Heart left ventricle (tissue), 16 donors: ENCODE measurements around the gene GPRIN2. TPM values are rescaled to one million over a fixed set of nuclear protein-coding genes. Genes with fewer than 3 reads are reported as not detected.

Experiments
- ATAC-seq, 4 donors: fragments of 200-7000 bp; cut with Tn5 transposase; one replicate each; pipeline ENCODE4 v1.9.1; 2020 to 2022; ENCODE audit warnings: moderate library complexity in 4 of 4, mild to moderate bottlenecking in 3 of 4, moderate number of reproducible peaks in 1 of 4
- DNase-seq, 5 donors: peaks; one replicate each; pipeline ENCODE4 v3.0.0-alpha.2; 2020
- H3K27ac ChIP-seq, 12 donors: fragments of 200-600 bp; sonication (generic) in 4 of 12; one replicate each; pipeline versions ENCODE4 v1.5.0 to v1.8.0; 2016 to 2022; ENCODE audit warnings: mild to moderate bottlenecking in 2 of 12
- H3K27me3 ChIP-seq, 9 donors: fragments of 200-600 bp; sonication (generic) in 2 of 9; one replicate each; pipeline versions ENCODE4 v1.5.1 to v1.8.0; 2016 to 2022; ENCODE audit warnings: mild to moderate bottlenecking in 3 of 9
- H3K36me3 ChIP-seq, 9 donors: fragments of 200-600 bp; sonication (generic) in 2 of 9; one replicate each; pipeline versions ENCODE4 v1.5.0 to v1.8.0; 2018 to 2022; ENCODE audit warnings: mild to moderate bottlenecking in 2 of 9
- H3K4me1 ChIP-seq, 12 donors: fragments of 200-600 bp; sonication (generic) in 4 of 12; one replicate each; pipeline versions ENCODE4 v1.5.0 to v1.8.0; 2016 to 2022; ENCODE audit warnings: mild to moderate bottlenecking in 3 of 12
- H3K4me3 ChIP-seq, 12 donors: fragments of 200-600 bp; sonication (generic) in 4 of 12; one replicate each; pipeline versions ENCODE4 v1.5.0 to v1.8.0; 2017 to 2022; ENCODE audit warnings: mild to moderate bottlenecking in 9 of 12, moderate library complexity in 4 of 12
- H3K9me3 ChIP-seq, 12 donors: fragments of 200-600 bp; sonication (generic) in 4 of 12; one replicate each; pipeline versions ENCODE4 v1.5.0 to v1.8.0; 2016 to 2022; ENCODE audit warnings: mild to moderate bottlenecking in 1 of 12
- CTCF ChIP-seq, 12 donors: fragments of 200-600 bp; sonication (generic) in 4 of 12; IDR thresholded peaks; one replicate each; pipeline versions ENCODE4 v1.5.0 to v1.8.0; 2018 to 2022; ENCODE audit warnings: antibody characterized with exemption in 12 of 12, mild to moderate bottlenecking in 5 of 12
- POLR2A ChIP-seq, 2 donors: fragments of 450-650 bp; IDR thresholded peaks; one replicate each; pipeline ENCODE4 v1.6.1; 2017; ENCODE audit warnings: antibody characterized with exemption in 2 of 2, mild to moderate bottlenecking in 2 of 2, moderate library complexity in 2 of 2
- WGBS, 4 donors: extraction: QIAGEN DNeasy Blood & Tissue Kit in 2 of 4; methylation state at CpG; one replicate each; pipeline versions ENCODE4 v1.1.5 to v1.1.7; 2013 to 2018; 5-methylcytosine and 5-hydroxymethylcytosine counted together
- intact Hi-C, 10 donors: fragments of 100-400 bp; cut with DNase I; formaldehyde crosslinking; loops; one replicate each; pipeline versions ENCODE4 v1.11.1 to v1.14.2; 2022
- polyA plus RNA-seq, 2 donors: library from polyadenylated mRNA; stranded (reverse); fragments of 200-250 nt; gene quantifications; one replicate each; pipeline ENCODE4 v1.2.3, GENCODE V29; 2013
- total RNA-seq, 9 donors: library from RNA; depleted of rRNA in 2 of 9; stranded (reverse); fragments of >200 nt in 2 of 9; fragmentation: NEBNext Ultra II Directional in 3 of 9; extraction: Animal tissue kit (Norgen Biotek cat#: 25700) in 3 of 9; gene quantifications; one replicate each; pipeline versions ENCODE4 v1.1.0 to v1.2.4, GENCODE V29; 2016 to 2023
- donor health status: ischemic (EF 13 %, LVEDD 7.1; RV severe dilation, severe dysfunction).
- donor health status: healthy with polysubstance abuse.
- donor health status: DM: no; HTN: yes; CAD: no.
- donor health status: DM: no; HTN: no; CAD: no.
- donor health status: ischemic (EF 25% LVEDD 6.9; RV normal size, moderate dysfunction).
- donor health status: ischemic (EF 25% LVEDD 5.7; RV mildly dilated, moderate dysfunction).
- donor health status: healthy.
- donor health status: DM: yes; HTN: yes; CAD: no.
- donor health status: ischemic (EF 35%, LVEDD 5.7; RV mildly dilated, moderate dysfunction).
- donor health status: nonischemic (EF 11% LVEDD 7.7; RV severe dilation, severe dysfunction).
- donor health status: DM: yes; HTN: yes; CAD: no.
- donor health status: PGD.
- donor health status: ischemic (EF 29% LVEDD 5.4; RV normal size, mild dysfunction).
- donor health status: nonischemic (EF 23%, LVEDD 6.1; RV moderate dilation, normal function).

Gene GPRIN2
- total and polyA plus RNA-seq, 11 donors: 0.50 TPM; not detected in 10

- TF ChIP-seq CTCF (IDR thresholded peaks at IDR 0.05): no peak
- TF ChIP-seq POLR2A (IDR thresholded peaks at IDR 0.05): no peak
- 70 to 76% (median 75%) methylated on average over 11 of the region's 11 CpGs for WGBS, 4 donors
- no peak overlapping the region for H3K27ac ChIP-seq
Measured at GRCh38 chr10:46547541-46548497, 8.6 kb downstream of the GPRIN2 start.

GRCh38 chr10:46546591-46547540 is 9.6 kb downstream of the GPRIN2 start:
- peaks cover 0 to 58% (median 8%) of the 10 kb centered on the region in 9 donors for H3K27me3 ChIP-seq
- TF ChIP-seq CTCF (IDR thresholded peaks at IDR 0.05) (no peak), POLR2A (IDR thresholded peaks at IDR 0.05) (no peak)
- no peak overlapping the region for H3K27ac ChIP-seq
- no peak for ATAC-seq
- H3K9me3 ChIP-seq: no peaks in the 10 kb centered on the region
- DNase-seq: peak; percentile 6 to 44 (median 21)
- 82 to 86% (median 84%) methylated on average over 10 to 11 of the region's 11 CpGs for WGBS, 4 donors
- no peaks in the 10 kb centered on the region for H3K36me3 ChIP-seq
- no peak overlapping the region for H3K4me3 ChIP-seq
- H3K4me1 ChIP-seq: no peaks in the 10 kb centered on the region
- intact Hi-C loops: no loop called here

More at GRCh38 chr10:46547541-46548497, 8.6 kb downstream of the GPRIN2 start:
- no peaks in the 10 kb centered on the region for H3K9me3 ChIP-seq
- no peak overlapping the region for H3K4me3 ChIP-seq
- H3K36me3 ChIP-seq: no peaks in the 10 kb centered on the region
- DNase-seq (peak; percentile 5 to 54 (median 22)), ATAC-seq (no peak)
- H3K27me3 ChIP-seq: peaks cover 0 to 61% (median 6%) of the 10 kb centered on the region in 9 donors
- H3K4me1 ChIP-seq: no peaks in the 10 kb centered on the region
- intact Hi-C loops: no loop called here

- WGBS, 4 donors: 76 to 82% (median 80%) methylated on average over 5 of the region's 5 CpGs
- H3K4me3 ChIP-seq: no peak overlapping the region
- intact Hi-C loops: loop anchor here in 1 of 10 donors (2.0 kb wide), 1 partner anchor 17 kb away; no protein-coding TSS in a partner anchor
- TF ChIP-seq CTCF (IDR thresholded peaks at IDR 0.05) (no peak), POLR2A (IDR thresholded peaks at IDR 0.05) (no peak)
- H3K36me3 ChIP-seq: no peaks in the 10 kb centered on the region
- ATAC-seq (no peak), DNase-seq (peak in 4 of 5 donors; percentile 5 to 50 (median 12))
- no peaks in the 10 kb centered on the region for H3K9me3 ChIP-seq
- no peak overlapping the region for H3K27ac ChIP-seq
- H3K27me3 ChIP-seq: peaks cover 0 to 60% (median 9%) of the 10 kb centered on the region in 9 donors
- H3K4me1 ChIP-seq: peaks cover 0 to 6% (median 0%) of the 10 kb centered on the region in 12 donors
Measured at GRCh38 chr10:46545861-46546590, 10.4 kb downstream of the GPRIN2 start.
